ENCODE data around the gene VPS13C.
"Not testable (repeated sequence)": the region's sequence is repeated elsewhere in the genome, so short reads cannot be mapped to it uniquely, and the experiment has no call there.

Gene VPS13C

DNA sequence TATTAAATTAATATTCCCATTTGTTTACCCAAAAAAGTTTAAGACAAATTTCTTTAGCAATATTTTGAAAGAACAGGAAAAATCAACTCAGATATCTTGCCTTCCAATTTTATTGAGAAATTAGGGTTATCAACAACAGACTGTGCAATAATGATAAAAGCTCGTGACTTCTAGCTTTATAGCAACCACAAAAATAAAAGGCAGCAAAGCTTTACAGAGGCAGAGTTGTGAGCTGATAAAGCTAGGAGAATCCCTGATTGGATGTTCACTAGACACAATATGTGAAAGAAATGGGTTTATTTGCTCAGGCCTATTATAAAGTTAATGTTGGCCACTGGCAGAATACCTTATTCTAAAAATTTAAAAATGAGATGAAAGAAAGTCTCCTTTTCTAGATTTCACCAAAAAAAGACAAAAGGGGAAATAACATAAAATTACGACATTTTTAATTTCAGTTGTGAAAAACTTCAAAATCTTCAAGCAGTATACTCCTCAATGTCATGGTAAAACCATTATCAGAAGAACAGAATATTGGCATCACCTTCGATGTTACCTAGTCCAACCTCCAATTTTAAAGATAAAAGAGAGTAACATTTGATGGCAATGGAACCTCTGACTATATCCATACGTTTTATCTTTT is 2.8 kb downstream of the VPS13C start:
- no peak overlapping the region for H3K27ac ChIP-seq
- TF ChIP-seq, protein P1, sequence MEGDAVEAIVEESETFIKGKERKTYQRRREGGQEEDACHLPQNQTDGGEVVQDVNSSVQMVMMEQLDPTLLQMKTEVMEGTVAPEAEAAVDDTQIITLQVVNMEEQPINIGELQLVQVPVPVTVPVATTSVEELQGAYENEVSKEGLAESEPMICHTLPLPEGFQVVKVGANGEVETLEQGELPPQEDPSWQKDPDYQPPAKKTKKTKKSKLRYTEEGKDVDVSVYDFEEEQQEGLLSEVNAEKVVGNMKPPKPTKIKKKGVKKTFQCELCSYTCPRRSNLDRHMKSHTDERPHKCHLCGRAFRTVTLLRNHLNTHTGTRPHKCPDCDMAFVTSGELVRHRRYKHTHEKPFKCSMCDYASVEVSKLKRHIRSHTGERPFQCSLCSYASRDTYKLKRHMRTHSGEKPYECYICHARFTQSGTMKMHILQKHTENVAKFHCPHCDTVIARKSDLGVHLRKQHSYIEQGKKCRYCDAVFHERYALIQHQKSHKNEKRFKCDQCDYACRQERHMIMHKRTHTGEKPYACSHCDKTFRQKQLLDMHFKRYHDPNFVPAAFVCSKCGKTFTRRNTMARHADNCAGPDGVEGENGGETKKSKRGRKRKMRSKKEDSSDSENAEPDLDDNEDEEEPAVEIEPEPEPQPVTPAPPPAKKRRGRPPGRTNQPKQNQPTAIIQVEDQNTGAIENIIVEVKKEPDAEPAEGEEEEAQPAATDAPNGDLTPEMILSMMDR (IDR thresholded peaks at IDR 0.05) = no peak
- no peak for TF ChIP-seq ZFX (IDR thresholded peaks at IDR 0.05; ENCODE audit: borderline replicate concordance)

DNA sequence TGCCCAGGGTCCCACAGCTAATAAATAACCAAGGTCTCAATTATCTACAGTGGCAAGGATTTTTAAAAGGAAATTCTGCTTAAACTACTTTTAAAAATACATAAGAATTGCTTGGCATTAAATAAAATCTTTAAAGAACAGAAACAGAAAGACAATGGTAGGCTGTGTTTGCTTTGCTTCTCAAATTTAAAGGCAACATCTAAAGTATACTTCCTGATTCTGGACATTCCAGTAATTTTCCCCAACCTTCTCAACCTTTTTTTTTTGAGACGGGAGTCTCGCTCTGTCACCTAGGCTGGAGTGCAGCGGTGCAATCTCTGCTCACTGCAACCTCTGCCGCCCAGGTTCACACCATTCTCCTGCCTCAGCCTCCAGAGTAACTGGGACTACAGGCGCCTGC is 5.3 kb downstream of the VPS13C start:
- TF ChIP-seq, protein P1 (IDR thresholded peaks at IDR 0.05) = no peak
- no peak for TF ChIP-seq ZFX (IDR thresholded peaks at IDR 0.05; ENCODE audit: borderline replicate concordance)
- no peak overlapping the region for H3K27ac ChIP-seq

DNA sequence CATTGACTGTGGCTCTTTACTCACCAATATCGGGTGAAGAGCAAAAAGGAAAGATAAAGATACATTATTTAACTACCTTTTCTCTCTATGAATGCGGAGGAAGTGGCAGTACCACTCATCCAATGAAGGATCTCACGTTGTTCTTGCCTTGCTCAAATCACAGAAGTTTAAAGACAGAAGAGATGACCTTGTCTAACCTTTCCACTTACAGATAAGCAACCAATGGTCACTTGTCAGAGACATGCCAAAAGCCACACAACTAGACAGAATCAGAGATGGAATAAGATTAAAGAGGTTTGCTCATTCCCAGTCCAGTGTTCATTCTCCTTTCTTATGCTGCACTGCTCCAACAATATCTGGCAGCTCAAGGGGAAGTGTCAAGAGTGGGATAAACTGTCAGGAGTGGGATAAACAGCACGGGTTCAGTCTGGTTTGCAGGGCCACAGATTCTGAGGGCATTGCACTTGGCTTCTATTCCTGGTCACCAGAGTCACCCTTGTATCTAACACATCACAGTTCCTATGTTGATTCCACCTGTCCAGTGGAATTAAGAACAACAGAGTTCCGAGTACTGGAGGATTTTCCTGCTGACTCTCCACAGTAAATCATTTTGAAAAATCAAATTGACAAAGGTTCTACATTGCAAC is 6.7 kb downstream of the VPS13C start:
- no peak overlapping the region for H3K27ac ChIP-seq
- no peak for TF ChIP-seq ZFX (IDR thresholded peaks at IDR 0.05; ENCODE audit: borderline replicate concordance)
- TF ChIP-seq, protein P1 (IDR thresholded peaks at IDR 0.05) = no peak

DNA sequence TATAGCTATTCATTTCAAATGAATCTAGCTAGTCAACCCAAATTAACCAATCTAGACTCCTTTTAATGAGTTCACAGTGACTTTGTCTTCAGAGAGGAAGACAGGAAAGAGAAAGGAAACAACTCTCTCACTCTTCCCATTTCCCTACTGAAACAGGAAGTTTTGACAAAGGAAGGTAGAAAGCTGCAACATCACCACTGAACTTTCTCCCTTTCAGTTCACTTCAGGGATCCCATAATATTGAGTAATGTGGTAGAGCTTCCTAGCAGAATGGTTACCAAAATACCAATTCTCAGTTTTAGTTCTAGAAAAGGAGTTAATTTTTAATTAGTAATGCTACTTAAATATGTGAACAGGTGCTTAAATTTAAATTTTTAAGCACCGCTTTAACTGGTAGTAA is 7.5 kb downstream of the VPS13C start:
- H3K27ac ChIP-seq = no peak overlapping the region
- TF ChIP-seq ZFX (IDR thresholded peaks at IDR 0.05; ENCODE audit: borderline replicate concordance) = no peak
- TF ChIP-seq, protein P1 (IDR thresholded peaks at IDR 0.05) = no peak

DNA sequence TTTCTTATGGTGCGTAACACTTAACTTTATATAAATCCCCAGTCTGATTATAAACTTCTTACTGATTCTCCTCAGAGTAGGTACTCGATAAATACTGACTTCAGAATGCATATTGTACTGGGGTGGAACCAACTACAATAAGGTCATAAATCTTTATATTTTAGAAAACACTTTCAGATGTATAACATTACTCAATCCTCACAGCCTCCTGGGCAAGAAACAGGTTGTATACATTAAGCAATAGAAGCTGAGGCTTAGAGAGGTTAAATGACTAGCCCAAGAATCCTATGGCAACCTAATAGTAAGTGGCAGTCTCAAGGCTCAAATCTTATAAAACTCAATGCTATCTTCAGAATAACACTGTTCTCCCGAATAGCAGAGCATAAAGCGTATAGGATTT is 9.1 kb downstream of the VPS13C start:
- no peak overlapping the region for H3K27ac ChIP-seq
- TF ChIP-seq ZFX (IDR thresholded peaks at IDR 0.05; ENCODE audit: borderline replicate concordance) = no peak
- TF ChIP-seq, protein P1 (IDR thresholded peaks at IDR 0.05) = no peak

DNA sequence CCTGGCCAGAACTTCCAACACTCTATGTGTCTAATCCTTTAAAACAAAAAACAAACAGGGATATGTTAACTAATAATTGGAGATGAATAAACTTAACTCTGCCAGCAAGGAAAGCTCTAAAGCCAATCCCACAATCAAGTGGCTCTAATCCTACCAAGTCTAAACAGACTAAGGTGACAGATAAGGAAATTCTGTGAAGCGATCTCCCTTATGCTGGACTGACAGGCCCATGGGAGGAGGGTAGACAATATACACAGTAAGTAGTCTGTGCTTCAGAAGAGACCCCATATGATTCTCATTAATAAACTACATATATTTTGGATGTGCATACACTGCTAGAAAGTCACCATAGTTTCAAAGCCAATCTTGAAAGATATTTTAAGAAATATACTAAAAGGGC is 10.1 kb downstream of the VPS13C start:
- TF ChIP-seq, protein P1 (IDR thresholded peaks at IDR 0.05) = no peak
- no peak for TF ChIP-seq ZFX (IDR thresholded peaks at IDR 0.05; ENCODE audit: borderline replicate concordance)

DNA sequence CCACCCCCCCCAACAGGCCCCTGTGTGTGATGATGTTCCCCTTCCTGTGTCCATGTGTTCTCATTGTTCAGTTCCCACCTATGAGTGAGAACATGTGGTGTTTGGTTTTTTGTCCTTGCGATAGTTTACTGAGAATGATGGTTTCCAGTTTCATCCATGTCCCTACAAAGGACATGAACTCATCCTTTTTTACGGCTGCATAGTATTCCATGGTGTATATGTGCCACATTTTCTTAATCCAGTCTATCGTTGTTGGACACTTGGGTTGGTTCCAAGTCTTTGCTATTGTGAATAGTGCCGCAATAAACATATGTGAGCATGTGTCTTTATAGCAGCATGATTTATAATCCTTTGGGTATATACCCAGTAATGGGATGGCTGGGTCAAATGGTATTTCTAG is 12.0 kb downstream of the VPS13C start:
- H3K27ac ChIP-seq = not testable (repeated sequence)

More for the DNA sequence above, 10.1 kb downstream of the VPS13C start:
- no peak overlapping the region for H3K27ac ChIP-seq

All from 22Rv1 (cell line).